Ramos (cell line): ENCODE measurements around the gene ANGPTL4.
"Not testable (repeated sequence)": the region's sequence is repeated elsewhere in the genome, so short reads cannot be mapped to it uniquely, and the experiment has no call there.

Experiments
- in situ Hi-C: fragments of 300-500 bp; cut with MboI; formaldehyde crosslinking; loops from one replicate; pipeline ENCODE4 v1.14.3; 2022; ENCODE audit warnings: low sequenced_read_pairs; ENCODE audit not compliant: unreplicated experiment

The ANGPTL4 gene

DNA sequence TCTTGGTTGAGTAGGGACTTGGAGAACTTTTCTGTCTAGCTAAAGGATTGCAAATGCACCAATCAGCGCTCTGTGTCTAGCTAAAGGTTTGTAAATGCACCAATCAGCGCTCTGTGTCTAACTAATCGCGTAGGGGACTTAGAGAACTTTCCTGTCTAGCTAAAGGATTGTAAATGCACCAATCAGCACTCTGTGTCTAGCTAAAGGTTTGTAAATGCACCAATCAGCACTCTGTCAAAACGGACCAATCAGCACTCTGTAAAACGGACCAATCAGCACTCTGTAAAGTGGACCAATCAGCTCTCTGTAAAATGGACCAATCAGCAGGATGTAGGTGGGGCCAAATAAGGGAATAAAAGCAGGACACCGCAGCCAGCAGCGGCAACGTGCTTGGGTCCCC lies 22.5 kb downstream of the ANGPTL4 start:
- in situ Hi-C loops = not testable (repeated sequence)

DNA sequence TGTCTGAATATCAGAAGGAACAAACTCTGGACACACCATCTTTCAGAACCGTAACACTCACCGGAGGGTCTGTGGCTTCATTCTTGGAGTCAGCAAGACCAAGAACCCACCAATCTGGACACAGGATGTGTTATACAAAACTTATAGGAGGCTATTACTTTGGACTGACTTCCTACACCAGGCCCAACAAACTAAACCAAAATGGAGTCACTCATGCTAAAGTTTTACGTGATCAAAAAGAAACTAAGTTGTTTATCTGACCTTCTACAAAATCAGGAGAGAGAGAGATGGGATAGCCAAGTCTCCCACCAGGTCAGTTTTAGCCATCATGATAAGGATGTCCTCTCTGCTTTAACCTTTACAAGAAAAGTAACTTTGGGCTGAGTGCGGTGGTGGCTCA lies 23.0 kb downstream of the ANGPTL4 start:
- in situ Hi-C loops = no loop called here

DNA sequence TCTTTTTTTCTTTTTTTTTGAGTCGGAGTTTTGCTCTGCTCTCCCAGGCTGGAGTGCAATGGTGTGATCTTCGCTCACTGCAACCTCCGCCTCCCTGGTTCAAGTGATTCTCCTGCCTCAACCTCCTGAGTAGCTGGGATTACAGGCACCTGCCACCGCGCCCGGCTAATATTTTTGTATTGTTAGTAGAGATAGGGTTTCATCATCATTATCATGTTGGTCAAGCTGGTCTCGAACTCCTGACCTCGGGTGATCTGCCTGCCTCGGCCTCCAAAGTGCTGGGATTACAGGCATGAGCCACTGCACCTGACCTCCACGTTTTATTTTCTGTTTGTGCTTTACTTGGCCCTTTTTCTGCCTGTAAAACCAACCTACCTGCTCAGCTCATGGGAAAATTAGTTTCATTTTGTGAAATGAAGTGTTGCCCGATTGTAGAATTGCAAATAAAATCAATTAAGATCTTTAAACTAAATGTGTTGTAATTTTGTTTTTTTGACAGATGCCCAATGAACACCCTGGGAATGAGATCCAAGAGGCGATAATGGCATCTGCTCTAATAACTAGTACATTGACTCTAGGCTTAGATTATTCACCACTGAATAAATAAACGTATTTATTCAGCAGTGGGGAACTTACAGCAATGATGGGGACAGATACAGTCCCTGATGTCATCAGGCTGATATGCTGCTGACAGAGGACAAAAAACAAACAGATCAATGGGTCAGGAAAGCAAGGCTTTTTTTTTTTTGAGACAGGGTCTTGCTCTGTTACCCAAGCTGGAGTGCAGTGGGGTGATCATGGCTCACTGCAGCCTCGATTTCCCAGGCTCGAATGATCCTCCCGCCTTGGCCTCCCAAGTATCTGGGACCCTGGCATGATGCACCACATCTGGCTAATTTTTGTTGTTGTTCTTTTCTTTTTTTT lies 24.0 kb downstream of the ANGPTL4 start:
- in situ Hi-C loops = no loop called here

DNA sequence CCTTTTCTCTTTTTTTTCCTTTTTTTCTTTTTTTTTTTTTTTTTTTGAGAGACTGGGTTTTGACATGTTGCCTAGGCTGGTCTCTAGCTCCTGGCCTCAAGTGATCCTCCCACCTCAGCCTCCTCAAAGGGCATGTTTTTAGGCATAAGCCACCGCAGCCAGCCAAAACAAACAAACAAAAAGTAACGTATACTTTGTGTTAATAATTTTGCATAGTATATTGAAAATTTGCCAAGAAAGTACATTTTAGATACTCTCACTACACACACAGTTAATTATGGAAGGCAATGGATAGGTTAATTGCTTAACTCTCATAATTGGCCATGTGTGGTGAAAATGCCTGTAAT lies 24.6 kb downstream of the ANGPTL4 start:
- in situ Hi-C loops = no loop called here

DNA sequence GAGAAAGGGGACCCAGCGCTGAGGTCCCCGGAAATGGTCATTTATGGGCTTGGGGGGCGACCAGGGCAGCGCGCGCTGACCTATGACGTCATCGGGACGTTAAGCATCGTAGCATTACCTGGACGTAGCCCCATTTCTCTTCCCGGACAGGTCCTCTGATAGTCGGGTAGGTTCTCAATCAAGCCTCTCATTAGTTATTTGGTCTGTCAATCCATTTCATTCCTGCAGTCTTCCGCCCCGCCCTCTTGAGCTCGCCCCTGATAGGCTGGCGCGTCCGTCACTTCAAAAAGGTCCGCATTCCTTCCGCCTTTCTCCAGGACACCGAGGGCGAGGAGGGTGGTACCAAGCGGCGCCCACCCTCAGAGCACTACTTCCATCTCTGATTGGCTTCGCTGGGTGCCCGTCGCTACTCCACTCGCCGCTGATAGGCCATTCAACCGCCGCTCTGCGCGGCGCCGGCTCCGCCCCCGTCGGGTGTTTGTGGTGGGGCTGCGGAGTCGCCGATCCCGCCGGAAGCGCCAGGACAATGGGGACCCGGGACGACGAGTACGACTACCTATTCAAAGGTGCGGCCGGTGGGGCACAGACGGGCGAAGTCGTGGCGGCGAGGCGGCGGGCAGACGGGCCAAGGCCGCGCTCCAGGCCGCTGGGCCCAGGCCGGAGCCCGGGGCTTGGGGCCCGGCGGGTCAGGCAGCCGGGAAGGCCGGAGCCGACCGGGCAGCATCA lies 26.1 kb downstream of the ANGPTL4 start, which contains the start of gene RAB11B:
RAB11B (plus strand) TSS at position 470 of the 726 bp plus-strand sequence; CDS start at position 527, 57 bp downstream.
- in situ Hi-C loops = no loop called here

DNA sequence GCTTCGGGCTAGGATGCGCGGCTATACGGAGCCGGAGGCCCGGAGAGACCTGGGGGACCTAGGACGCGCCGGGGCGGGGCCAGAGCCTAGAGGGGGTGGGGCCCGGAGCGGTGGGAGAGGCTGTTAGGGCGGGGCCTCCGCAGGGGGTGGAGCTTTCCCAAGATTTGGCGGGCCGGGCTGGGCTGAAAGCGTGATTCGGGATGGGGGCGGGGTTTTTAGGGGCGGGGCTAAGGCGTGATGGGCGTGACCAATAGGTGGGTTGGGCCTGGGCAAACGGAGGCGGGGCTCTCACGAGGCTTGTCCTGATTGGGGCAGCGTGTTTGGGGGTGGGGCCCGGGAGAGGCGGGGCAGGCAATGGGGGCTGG lies 26.6 kb downstream of the ANGPTL4 start:
- in situ Hi-C loops = no loop called here

DNA sequence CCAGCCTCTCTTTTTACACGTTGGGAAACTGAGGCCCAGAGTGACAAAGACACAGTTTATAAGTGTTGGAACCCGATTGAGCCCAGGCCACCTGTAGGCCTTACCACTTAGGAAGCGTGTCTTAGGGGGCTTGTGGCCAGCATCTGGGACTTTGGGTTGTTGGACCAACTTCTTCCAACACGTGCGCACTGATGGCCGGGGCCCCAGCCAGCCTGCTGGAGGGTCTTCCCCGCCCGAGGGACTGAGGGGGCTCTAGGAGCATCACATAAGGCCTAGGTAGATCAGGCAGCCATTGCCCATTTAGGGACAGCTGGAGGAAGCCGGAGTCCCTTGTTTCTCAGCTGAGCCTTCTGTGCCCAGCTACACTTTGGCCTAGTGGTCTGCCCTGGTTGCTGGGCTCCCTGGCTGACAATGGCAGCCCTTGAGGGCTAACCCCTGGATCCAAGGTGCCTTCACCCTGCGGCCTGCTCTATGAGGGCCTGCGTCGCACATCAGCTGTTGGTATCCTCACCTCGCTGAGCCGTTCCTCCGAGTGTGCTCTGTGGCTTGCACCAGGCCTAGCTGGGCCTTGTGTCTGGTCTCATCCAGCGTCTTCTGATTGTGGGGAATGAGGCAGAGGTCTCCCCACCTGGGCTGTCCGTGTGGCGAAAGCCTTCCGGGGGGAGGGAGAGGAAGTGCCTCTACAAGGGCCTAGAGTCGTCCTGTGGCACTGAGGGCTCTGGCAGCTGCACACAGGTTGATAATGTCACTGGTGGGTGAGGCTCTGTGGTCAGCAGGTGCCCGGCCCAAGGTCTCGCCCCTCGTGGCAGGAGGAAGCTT lies 27.5 kb downstream of the ANGPTL4 start:
- in situ Hi-C loops = no loop called here

DNA sequence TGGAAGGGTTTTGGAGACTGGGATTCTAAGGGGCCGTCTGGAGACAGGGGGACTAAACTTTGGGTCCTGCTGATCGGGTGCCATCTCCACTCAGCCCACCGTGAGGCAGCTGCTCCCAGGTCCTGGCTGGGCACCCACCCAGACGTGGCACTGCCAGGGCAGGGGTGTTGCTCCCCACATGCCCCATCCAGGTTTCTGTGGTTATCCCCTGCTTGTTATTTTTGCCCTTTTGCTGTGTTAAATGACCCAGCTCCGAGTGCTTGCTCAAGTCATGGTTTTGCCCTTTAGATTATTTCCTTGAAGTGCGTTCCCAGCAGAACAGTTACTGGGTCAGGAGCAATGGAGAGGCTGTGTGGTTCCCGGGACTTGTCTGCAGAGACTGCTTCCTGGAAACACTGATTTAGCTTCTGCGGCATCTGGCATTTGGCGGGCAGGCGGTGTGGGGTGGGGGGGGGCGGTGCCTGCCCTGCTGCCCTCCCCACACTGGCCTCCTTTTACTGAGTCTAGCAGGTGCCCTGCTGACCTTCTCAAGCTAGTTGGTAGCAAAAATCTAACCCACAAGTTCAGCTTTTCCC lies 28.1 kb downstream of the ANGPTL4 start:
- in situ Hi-C loops = no loop called here

DNA sequence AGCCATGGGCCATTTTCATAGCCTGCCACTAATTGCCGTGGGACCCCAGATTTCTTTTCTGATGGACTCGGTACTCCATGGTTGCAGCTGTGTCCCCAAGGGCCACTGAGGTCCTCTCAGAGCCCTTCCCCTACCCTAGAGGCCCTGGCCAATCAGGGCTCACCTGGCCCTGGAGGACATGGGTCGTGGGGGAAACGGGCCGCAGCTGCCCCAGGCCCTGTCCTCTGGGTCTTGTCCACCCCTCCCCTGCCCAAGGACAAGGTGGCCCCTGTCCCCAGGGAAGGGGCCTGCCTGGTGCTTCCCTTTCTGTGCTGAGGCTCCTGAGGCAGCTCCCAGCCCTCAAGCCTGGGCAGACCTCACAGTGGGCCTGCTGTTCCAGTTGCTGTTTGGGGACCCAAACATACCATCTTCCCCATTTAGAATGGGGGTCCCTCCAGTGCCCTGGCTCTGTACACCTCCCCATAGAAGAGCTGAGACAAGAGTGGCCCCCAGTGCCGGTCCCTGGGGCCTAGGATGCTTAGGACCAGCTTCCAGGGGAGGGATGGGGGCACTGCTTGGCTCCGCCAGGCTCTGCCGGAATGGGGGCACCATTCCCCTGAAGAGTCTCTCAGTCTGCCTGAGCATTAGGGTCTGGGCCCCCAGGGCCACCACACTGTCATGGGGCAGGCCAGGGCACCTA lies 29.4 kb downstream of the ANGPTL4 start:
- in situ Hi-C loops = no loop called here

DNA sequence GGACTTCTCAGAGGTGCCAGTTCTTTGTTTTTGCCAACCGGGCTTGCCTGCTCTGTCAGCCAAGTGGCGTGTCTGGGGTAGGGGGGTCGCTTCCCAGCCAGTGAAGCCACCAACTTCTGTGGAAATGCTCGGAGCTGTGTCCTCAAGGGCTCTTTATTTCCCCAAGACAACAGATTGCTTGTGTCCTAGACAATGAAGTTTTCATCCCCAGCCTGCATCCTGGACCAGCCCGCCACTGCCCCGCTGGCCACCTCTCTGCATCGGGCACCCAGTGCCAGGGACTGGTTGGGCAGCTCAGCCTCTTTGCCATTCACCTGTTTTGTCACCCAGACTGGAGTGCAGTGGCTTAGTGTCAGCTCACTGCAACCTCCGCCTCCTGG lies 29.9 kb downstream of the ANGPTL4 start:
- in situ Hi-C loops = no loop called here

DNA sequence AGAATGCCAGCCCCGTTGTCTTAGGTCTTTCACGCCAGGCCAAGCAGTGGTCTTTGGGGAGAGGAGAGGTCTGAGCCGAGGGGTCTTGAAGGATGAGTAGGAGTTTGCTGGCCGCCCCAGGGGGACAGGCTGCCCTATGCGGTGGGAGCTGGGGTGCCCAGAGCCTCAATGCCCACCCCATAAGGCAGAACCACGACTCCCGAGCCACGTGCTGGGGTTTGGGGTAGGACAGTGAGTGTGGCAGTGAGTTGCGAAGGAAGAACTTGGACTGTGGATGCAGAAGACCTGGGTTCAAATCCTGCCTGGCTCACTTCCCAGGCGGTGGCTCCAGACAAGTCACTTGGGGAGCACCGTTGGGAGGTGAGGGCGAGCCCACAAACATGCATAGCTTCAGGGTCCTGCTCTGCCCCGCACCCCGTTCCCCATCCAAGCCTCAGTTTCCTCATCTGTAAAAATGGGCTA lies 31.7 kb downstream of the ANGPTL4 start:
- in situ Hi-C loops = no loop called here

DNA sequence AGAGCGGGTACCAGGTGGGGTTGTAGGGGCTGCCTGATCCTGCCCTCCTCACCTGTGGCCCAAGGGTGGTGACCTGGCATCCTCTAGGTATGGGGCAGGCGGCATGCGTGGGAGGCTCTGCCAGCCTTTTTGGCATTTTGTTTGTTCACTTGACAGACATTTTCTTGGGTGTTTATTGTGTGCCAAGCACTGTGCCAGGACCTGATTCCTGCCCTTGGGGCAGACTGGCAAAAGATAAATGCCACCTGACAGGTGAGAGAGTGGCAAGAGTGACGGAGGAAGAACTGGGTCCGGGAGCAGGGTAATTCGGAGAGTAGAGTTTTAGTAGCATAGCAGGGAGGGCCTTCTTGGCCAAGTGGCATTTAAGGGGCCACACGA lies 32.2 kb downstream of the ANGPTL4 start:
- in situ Hi-C loops = no loop called here

DNA sequence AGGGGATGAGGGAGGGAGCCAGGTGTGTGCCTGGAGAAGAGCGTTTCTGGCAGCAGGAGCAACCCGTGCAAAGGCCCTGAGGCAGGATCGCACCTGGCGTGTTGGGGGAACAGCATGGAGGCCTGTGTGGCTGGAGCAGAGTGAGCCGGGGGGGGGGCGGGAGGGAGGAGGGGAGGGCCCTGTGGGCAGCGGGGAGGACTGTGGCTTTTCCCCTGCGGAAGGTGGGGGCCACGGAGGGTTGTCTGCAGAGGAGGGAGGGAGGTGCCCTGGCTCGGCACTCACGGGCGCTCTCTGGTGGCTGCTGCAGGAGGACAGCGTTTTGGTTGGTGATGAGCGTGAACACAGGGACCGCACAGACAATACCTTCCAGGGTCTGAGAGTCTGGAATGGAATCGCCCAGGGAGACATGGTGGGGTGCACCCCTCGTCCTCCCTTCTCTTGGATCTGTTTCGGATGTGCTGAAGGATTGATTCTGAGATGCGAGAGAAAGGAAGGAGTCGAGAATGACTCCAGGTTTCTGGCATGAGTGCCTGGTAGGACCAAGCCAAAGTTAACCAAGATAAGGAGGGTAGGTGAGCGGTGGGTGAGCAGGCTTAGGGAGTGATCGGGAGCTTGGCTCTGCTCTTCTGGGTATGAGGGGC lies 32.7 kb downstream of the ANGPTL4 start:
- in situ Hi-C loops = no loop called here

DNA sequence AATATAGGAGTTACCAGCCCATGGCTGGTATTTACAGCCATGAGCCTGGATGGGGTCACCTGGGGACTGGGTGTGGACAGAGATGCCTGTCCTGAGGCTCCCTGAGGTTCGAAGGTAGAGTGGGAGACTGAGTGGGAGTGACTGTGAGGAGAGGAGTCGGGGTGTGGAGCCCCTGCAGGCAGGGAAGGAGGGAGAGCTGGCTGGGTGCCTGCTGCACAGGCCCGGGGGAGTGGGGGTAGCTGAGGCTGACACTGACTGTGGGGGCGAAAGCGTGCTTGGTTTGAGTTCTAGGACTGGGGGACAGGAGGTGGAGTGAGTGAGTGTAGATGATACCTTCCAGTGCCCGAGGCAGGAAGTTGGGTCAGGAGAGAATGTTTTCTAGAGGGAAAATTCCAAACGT lies 33.3 kb downstream of the ANGPTL4 start:
- in situ Hi-C loops = no loop called here

DNA sequence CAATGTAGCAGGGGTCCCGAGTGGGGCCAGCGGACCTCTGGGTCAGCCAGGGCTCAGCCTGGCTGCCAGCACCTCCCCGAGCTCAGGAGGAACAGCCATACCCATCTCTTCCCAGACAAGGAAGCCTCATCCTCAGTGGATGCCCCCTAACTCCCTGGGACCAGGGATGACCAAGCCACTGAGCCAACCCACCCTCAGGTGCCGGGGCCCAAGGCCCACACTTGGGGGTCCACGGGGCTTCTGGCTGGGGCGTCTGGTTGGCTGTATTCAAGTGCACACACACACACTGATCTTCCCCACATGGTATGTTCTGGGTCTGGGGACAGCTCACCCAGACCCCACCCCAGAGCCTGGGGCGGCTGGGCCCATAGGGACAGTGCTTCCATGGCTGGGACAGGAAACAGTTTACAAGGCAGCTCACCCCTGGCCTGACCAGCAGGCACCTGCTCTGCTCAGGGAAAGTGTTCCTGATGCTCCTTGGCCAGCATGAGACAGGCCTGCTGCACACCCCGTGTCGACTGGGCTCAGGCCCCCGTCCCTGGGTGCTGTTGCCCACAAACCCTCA lies 33.9 kb downstream of the ANGPTL4 start:
- in situ Hi-C loops = no loop called here

DNA sequence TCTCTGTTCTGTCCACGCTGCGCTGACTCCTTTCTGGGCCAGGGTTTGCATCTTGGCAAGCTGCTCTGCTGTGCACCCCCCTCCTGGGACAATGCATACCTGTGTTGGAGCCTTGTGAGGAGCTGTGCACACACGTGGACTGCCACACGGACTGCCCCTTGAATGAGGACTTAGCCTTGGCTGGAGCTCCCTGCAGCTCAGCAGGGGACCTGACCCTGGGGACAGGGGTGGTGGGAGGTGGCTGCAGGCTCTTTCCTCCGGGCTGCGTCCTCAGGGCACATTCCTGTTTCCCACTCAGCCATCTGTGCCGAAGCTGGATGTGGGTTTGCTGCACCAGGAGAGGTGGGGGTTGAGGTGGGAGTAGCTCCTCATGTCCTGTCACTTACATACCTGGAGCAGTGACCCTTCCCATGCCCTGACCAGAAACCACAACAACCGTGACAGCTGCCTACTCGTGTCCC lies 34.4 kb downstream of the ANGPTL4 start:
- in situ Hi-C loops = no loop called here

DNA sequence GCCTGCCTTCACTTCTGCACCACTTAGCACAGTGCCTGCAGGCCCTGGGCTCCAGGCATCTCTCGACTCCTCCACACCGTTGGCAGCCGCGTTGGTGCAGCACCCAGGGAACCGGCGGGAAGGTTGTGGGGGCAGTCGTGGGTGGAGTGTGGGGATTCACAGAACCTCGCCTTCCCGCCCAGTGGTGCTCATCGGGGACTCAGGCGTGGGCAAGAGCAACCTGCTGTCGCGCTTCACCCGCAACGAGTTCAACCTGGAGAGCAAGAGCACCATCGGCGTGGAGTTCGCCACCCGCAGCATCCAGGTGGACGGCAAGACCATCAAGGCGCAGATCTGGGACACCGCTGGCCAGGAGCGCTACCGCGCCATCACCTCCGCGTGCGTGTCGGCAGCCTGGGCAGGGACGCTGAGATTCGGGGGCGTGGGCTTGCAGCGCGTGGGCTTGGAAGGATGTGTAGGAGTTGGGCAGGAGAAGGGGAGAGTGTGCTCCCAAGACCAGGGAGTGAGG lies 35.8 kb downstream of the ANGPTL4 start:
- in situ Hi-C loops = no loop called here

DNA sequence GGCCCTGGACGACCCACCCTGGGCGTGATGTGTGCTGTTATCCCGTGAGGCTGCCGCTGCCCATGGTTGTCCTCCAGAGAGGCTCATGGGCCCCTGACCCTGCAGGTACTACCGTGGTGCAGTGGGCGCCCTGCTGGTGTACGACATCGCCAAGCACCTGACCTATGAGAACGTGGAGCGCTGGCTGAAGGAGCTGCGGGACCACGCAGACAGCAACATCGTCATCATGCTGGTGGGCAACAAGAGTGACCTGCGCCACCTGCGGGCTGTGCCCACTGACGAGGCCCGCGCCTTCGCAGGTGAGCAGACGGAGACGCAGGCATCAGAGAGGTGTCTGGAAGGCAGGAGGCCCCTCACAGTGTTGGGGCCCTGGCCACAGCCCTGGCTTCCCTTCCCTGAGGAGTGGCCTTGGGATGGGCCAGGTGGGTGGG lies 38.0 kb downstream of the ANGPTL4 start:
- in situ Hi-C loops = no loop called here
